Natural killer cell (primary cell): ENCODE data around the gene KRTAP10-1. TPM values are rescaled to one million over a fixed set of nuclear protein-coding genes. Genes with fewer than 3 reads are reported as not detected.
"Not testable (repeated sequence)": the region's sequence is repeated elsewhere in the genome, so short reads cannot be mapped to it uniquely, and the experiment has no call there.

Experiments
- ATAC-seq, 3 donors: fragments of 150-1000 bp in 2 of 3; fragments of 200-7000 bp in 1 of 3; cut with Tn5 transposase; 1 replicate in 1 of 3; 2 replicates in 2 of 3; pipeline ENCODE4 v1.10.0; 2021; ENCODE audit warnings: mild to moderate bottlenecking in 2 of 3, moderate library complexity in 2 of 3
- DNase-seq, 2 donors: peaks; one replicate each; pipeline versions ENCODE4 v3.0.0 to v3.0.0-alpha.2; 2013 to 2021; ENCODE audit warnings: mixed read lengths in 1 of 2
- H3K27ac ChIP-seq: one replicate; pipeline ENCODE4 v1.5.1; 2013; ENCODE audit warnings: mild to moderate bottlenecking, low read length
- H3K27me3 ChIP-seq: one replicate; pipeline ENCODE4 v1.6.1; 2013; ENCODE audit warnings: low read length; ENCODE audit not compliant: control insufficient read depth, insufficient read depth
- H3K36me3 ChIP-seq: one replicate; pipeline ENCODE4 v1.6.1; 2013; ENCODE audit warnings: low read length; ENCODE audit not compliant: control insufficient read depth, insufficient read depth
- H3K4me1 ChIP-seq: one replicate; pipeline ENCODE4 v1.6.1; 2013; ENCODE audit warnings: low read length; ENCODE audit not compliant: control insufficient read depth, insufficient read depth
- H3K4me3 ChIP-seq: one replicate; pipeline ENCODE4 v1.5.1; 2013; ENCODE audit warnings: low read length
- H3K9me3 ChIP-seq: one replicate; pipeline ENCODE4 v1.6.1; 2013; ENCODE audit warnings: low read length; ENCODE audit not compliant: control insufficient read depth, insufficient read depth
- H3K27ac Mint-ChIP-seq, 2 donors: one replicate each; pipeline ENCODE4 v1.8.0; 2022; ENCODE audit warnings: mild to moderate bottlenecking in 2 of 2, mixed read lengths in 2 of 2, moderate library complexity in 1 of 2
- H3K27me3 Mint-ChIP-seq, 2 donors: one replicate each; pipeline ENCODE4 v1.8.0; 2022; ENCODE audit warnings: low read depth in 2 of 2, mixed read lengths in 2 of 2
- H3K36me3 Mint-ChIP-seq: one replicate; pipeline ENCODE4 v1.8.0; 2022; ENCODE audit warnings: mixed read lengths
- H3K4me1 Mint-ChIP-seq, 2 donors: one replicate each; pipeline ENCODE4 v1.8.0; 2022; ENCODE audit warnings: mixed read lengths in 2 of 2
- H3K4me3 Mint-ChIP-seq: one replicate; pipeline ENCODE4 v1.8.0; 2022; ENCODE audit warnings: mild to moderate bottlenecking, moderate library complexity, mixed read lengths
- H3K9me3 Mint-ChIP-seq, 2 donors: one replicate each; pipeline ENCODE4 v1.8.0; 2022; ENCODE audit warnings: mixed read lengths in 2 of 2
- CTCF ChIP-seq: fragments of 200-600 bp; IDR thresholded peaks from one replicate; pipeline ENCODE4 v1.8.0; 2022; ENCODE audit warnings: antibody characterized with exemption
- WGBS: methylation state at CpG from one replicate; pipeline ENCODE4 v1.1.7; 2013; ENCODE audit warnings: missing lambda C conversion rate; ENCODE audit not compliant: insufficient coverage; 5-methylcytosine and 5-hydroxymethylcytosine counted together
- intact Hi-C: fragments of 100-400 bp; cut with micrococcal nuclease; formaldehyde crosslinking; loops from one replicate; pipeline ENCODE4 v1.14.2; 2022
- total RNA-seq, 4 donors: library from RNA; stranded (reverse); fragments of 120-200 nt in 1 of 4; gene quantifications; one replicate each; pipeline versions ENCODE4 v1.2.3 to v1.2.4, GENCODE V29; 2013 to 2022

The KRTAP10-1 gene
- total RNA-seq, 3 donors from 2014 or later (not counting 1 experiment from before 2014, with no cell fraction given): not detected

DNA sequence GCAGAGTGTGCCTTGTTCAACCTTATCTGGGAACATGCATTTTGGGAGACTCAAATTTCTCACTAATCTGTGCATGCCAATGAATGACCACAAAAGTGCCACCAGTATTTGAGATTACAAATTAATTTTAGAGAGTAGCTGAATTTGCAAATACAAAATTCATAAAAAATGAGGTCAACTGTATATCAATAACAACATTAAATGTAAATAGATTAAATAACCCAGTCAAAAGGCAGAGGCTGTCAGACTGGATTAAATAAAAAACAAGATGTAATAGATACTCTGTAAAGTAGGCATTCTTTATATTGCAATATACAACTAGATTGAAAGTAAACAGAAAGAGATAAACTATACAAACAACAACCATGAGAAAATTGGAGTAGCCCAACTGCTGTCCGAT lies 24.1 kb upstream of the KRTAP10-1 start:
- DNase-seq: no peak
- no peaks in the 10 kb centered on the region for H3K27me3 ChIP-seq
- no peaks in the 10 kb centered on the region for H3K4me1 ChIP-seq
- intact Hi-C loops: no loop called here
- peaks cover 7 to 14% of the 10 kb centered on the region in 2 donors for H3K4me1 Mint-ChIP-seq
- H3K4me3 ChIP-seq: no peak overlapping the region
- H3K9me3 ChIP-seq: no peaks in the 10 kb centered on the region
- H3K27me3 Mint-ChIP-seq: peaks cover 2 to 3% of the 10 kb centered on the region in 2 donors
- H3K4me3 Mint-ChIP-seq: no peak overlapping the region
- H3K27ac Mint-ChIP-seq: peak overlapping the region in 1 of 2 donors; percentile 61
- WGBS: no CpG with 5 or more reads among the region's 1 CpG
- ATAC-seq: no peak
- H3K27ac ChIP-seq: no peak overlapping the region
- TF ChIP-seq CTCF: no peak
- no peaks in the 10 kb centered on the region for H3K36me3 ChIP-seq
- H3K9me3 Mint-ChIP-seq: peaks cover 3 to 4% of the 10 kb centered on the region in 2 donors
- H3K36me3 Mint-ChIP-seq: peaks cover 12% of the 10 kb centered on the region

DNA sequence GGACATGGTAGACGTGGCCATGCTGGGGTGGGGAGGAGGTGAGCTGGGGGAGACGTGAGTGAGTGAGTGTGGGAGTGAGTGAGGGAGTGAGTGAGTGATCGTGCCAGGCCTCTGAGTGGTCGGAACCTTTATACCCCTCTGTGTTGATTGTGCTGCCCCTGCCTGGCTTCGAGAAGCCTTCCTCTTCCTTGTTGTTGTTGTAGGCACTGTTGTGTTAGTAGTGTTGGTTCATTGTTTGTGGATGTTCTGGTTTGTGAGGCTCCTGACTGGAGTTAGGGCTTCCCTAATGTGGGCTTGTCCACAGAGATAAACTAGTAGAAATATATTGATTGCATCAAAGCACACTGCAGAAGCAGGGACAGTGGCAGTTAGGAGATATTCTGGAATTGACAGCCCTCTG lies 18.7 kb upstream of the KRTAP10-1 start, which contains the start of gene KRTAP10-3:
Gene KRTAP10-3 (minus strand): TSS at position 101 of the 400 bp plus-strand sequence. CDS start 80 bp downstream, at position 21.
- Mint-ChIP-seq H3K4me1 (no peaks in the 10 kb centered on the region), H3K9me3 (peaks cover 3 to 4% of the 10 kb centered on the region in 2 donors), H3K36me3 (peaks cover 12% of the 10 kb centered on the region), H3K27me3 (peaks cover 7 to 13% of the 10 kb centered on the region in 2 donors), H3K4me3 (no peak within 1 kb of the TSS), H3K27ac (no peak within 1 kb of the TSS)
- no peaks in the 10 kb centered on the region for H3K4me1 ChIP-seq
- H3K27ac ChIP-seq: no peak within 1 kb of the TSS
- DNase-seq: no peak
- no peaks in the 10 kb centered on the region for H3K9me3 ChIP-seq
- H3K36me3 ChIP-seq: no peaks in the 10 kb centered on the region
- no peak within 1 kb of the TSS for H3K4me3 ChIP-seq
- TF ChIP-seq CTCF: no peak
- no peak for ATAC-seq
- WGBS: 81% methylated on average over 5 of the region's 5 CpGs
- H3K27me3 ChIP-seq: no peaks in the 10 kb centered on the region
- intact Hi-C loops: no loop called here

DNA sequence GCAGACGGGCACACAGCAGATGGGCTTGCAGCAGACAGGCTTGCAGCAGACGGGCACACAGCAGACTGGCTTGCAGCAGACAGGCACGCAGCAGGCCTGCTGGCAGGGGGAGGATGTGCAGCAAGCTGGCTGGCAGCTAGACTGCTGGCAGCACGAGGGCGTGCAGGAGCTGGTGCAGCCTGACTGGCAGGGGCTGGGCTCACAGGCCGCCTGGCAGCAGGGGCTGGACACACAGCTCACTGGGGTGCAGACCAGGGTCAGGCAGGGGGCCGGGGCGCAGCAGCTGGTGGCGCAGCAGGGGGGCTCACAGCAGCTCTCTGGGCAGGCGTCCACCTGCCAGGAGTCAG lies 18.3 kb upstream of the KRTAP10-1 start:
- H3K9me3 Mint-ChIP-seq, intact Hi-C loops, H3K36me3 ChIP-seq, H3K9me3 ChIP-seq, H3K27ac Mint-ChIP-seq, H3K27me3 ChIP-seq, H3K4me1 Mint-ChIP-seq, H3K4me3 Mint-ChIP-seq, H3K27ac ChIP-seq, H3K4me3 ChIP-seq, ATAC-seq, H3K4me1 ChIP-seq: not testable (repeated sequence)
- Mint-ChIP-seq H3K36me3 (peaks cover 12% of the 10 kb centered on the region), H3K27me3 (peaks cover 7 to 13% of the 10 kb centered on the region in 2 donors)
- peak in 1 of 2 donors; percentile 10 for DNase-seq
- WGBS: 83% methylated on average over 10 of the region's 10 CpGs

DNA sequence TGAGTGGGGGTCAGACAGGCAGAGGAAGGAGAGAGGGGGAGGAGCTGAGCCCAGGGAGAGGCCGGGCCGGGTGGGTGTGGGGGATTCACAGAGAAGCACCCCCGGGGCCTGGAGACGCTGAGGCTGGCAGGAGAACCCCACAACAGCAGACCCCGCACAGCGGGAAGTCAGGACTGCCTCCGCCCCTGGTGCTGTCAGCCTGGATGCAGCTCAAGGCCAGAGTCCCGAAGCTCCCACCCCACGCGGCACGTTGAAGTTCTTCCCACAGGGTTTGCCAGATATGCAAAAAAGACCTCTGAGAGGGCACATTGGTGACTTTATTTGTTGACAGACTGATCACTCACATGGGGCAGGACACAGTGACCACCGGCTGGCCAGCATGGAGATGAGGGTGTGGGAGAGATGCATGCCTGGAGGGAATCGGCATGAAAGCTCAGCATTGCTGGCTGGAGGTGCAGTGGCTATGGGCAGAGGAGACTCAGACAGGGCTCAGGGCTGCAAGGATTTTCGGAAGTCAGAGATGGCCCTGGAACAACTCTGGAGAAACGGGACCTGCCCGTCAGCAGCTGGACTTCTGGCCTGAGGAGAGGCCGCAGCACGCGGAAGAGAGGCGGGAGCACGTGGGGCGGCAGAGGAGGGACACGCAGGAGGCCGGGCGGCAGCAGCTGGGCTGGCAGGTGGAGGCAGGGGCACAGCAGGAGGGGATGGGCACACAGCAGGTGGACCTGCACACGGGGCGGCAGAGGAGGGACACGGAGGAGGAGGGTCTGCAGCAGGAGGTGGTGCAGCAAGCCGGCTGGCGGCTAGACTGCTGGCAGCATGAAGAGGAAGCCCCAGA lies 17.7 kb upstream of the KRTAP10-1 start:
- WGBS: 74% methylated on average over 30 of the region's 30 CpGs
- H3K36me3 ChIP-seq: no peaks in the 10 kb centered on the region
- Mint-ChIP-seq H3K9me3 (peaks cover 2 to 3% of the 10 kb centered on the region in 2 donors), H3K4me3 (no peak overlapping the region), H3K4me1 (no peaks in the 10 kb centered on the region), H3K27ac (no peak overlapping the region), H3K36me3 (peaks cover 12% of the 10 kb centered on the region), H3K27me3 (peaks cover 7 to 13% of the 10 kb centered on the region in 2 donors)
- no peaks in the 10 kb centered on the region for H3K4me1 ChIP-seq
- intact Hi-C loops: no loop called here
- no peak overlapping the region for H3K4me3 ChIP-seq
- DNase-seq: peak in 1 of 2 donors; percentile 10
- no peak for ATAC-seq
- no peak overlapping the region for H3K27ac ChIP-seq
- no peak for TF ChIP-seq CTCF
- no peaks in the 10 kb centered on the region for H3K27me3 ChIP-seq
- H3K9me3 ChIP-seq: no peaks in the 10 kb centered on the region
